Glutamatergic neuron (in vitro differentiated cells): ENCODE results near the gene KCNC4. TPM values are rescaled to one million over a fixed set of nuclear protein-coding genes. Genes with fewer than 3 reads are reported as not detected.

ENCODE experiments used
- DNase-seq: peaks from one replicate; pipeline ENCODE4 v3.0.0; 2022
- H3K27ac Mint-ChIP-seq: one replicate; pipeline ENCODE4 v1.8.0; 2020; ENCODE audit warnings: mild to moderate bottlenecking, mixed read lengths, inconsistent platforms; ENCODE audit not compliant: unreplicated experiment
- H3K27me3 Mint-ChIP-seq: one replicate; pipeline ENCODE4 v1.8.0; 2020; ENCODE audit warnings: mild to moderate bottlenecking, moderate library complexity, mixed read lengths, inconsistent platforms; ENCODE audit not compliant: unreplicated experiment
- H3K36me3 Mint-ChIP-seq: one replicate; pipeline ENCODE4 v1.8.0; 2020; ENCODE audit warnings: mild to moderate bottlenecking, mixed read lengths, inconsistent platforms; ENCODE audit not compliant: unreplicated experiment
- H3K4me1 Mint-ChIP-seq: one replicate; pipeline ENCODE4 v1.8.0; 2020; ENCODE audit warnings: mild to moderate bottlenecking, low read depth, mixed read lengths, inconsistent platforms; ENCODE audit not compliant: unreplicated experiment
- H3K4me3 Mint-ChIP-seq: one replicate; pipeline ENCODE4 v1.8.0; 2020; ENCODE audit warnings: mild to moderate bottlenecking, mixed read lengths, inconsistent platforms; ENCODE audit not compliant: unreplicated experiment
- H3K9me3 Mint-ChIP-seq: one replicate; pipeline ENCODE4 v1.8.0; 2020; ENCODE audit warnings: mild to moderate bottlenecking, moderate library complexity, mixed read lengths, inconsistent platforms; ENCODE audit not compliant: unreplicated experiment
- total RNA-seq: library from RNA; stranded (reverse); fragmentation: NEBNext Ultra II Directional; extraction: Animal tissue kit (Norgen Biotek cat#: 25700); gene quantifications from one replicate; pipeline ENCODE4 v1.2.1, GENCODE V29; 2021; ENCODE audit not compliant: unreplicated experiment
- TF ChIP-seq, protein P1 (sequence below): fragments of 200-600 bp; sonication (generic); IDR thresholded peaks from one replicate; pipeline ENCODE4 v1.5.0; 2021; ENCODE audit not compliant: partially characterized antibody, unreplicated experiment

The KCNC4 gene
- total RNA-seq, 1 donor from 2014 or later: 9.7 TPM

DNA sequence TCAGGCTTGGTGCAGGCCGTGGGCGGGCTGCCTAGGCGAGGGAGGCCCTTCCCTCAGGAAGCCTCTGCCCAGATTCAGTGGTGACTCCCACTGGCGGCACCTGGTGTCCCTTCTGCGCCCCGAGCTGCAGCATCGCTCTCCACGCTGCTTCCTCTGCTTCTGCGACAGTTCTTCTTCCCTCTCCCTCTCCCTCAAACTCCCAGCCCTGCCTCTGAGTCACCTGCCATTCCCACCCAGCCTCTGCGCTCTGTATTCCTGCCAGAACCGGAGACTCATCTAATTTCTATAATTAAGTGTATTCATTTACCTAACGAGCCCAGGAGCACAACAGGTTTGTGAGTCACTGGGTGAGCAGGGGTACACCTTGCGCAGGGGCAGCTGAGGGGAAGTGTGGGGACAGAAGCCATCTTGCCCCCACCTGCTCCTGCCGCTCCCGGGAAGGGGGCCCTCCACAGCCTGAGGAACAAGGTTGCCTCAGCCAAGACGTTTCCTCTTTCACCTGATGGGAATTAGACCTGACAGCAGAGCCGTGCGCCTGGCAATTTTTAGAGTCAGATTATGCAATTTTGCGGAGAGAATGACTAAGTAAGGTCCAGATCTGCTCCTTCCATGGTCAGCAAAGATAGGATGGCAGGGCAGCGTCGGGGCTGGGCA is 19.4 kb downstream of the KCNC4 start:
- TF ChIP-seq, protein P1, sequence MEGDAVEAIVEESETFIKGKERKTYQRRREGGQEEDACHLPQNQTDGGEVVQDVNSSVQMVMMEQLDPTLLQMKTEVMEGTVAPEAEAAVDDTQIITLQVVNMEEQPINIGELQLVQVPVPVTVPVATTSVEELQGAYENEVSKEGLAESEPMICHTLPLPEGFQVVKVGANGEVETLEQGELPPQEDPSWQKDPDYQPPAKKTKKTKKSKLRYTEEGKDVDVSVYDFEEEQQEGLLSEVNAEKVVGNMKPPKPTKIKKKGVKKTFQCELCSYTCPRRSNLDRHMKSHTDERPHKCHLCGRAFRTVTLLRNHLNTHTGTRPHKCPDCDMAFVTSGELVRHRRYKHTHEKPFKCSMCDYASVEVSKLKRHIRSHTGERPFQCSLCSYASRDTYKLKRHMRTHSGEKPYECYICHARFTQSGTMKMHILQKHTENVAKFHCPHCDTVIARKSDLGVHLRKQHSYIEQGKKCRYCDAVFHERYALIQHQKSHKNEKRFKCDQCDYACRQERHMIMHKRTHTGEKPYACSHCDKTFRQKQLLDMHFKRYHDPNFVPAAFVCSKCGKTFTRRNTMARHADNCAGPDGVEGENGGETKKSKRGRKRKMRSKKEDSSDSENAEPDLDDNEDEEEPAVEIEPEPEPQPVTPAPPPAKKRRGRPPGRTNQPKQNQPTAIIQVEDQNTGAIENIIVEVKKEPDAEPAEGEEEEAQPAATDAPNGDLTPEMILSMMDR: no peak
- H3K27me3 Mint-ChIP-seq: peaks cover 17% of the 10 kb centered on the region
- no peak for DNase-seq
- H3K4me3 Mint-ChIP-seq: no peak overlapping the region
- H3K36me3 Mint-ChIP-seq: peaks cover 10% of the 10 kb centered on the region
- no peak overlapping the region for H3K27ac Mint-ChIP-seq
- H3K4me1 Mint-ChIP-seq: peaks cover 4% of the 10 kb centered on the region
- H3K9me3 Mint-ChIP-seq: peaks cover 4% of the 10 kb centered on the region

DNA sequence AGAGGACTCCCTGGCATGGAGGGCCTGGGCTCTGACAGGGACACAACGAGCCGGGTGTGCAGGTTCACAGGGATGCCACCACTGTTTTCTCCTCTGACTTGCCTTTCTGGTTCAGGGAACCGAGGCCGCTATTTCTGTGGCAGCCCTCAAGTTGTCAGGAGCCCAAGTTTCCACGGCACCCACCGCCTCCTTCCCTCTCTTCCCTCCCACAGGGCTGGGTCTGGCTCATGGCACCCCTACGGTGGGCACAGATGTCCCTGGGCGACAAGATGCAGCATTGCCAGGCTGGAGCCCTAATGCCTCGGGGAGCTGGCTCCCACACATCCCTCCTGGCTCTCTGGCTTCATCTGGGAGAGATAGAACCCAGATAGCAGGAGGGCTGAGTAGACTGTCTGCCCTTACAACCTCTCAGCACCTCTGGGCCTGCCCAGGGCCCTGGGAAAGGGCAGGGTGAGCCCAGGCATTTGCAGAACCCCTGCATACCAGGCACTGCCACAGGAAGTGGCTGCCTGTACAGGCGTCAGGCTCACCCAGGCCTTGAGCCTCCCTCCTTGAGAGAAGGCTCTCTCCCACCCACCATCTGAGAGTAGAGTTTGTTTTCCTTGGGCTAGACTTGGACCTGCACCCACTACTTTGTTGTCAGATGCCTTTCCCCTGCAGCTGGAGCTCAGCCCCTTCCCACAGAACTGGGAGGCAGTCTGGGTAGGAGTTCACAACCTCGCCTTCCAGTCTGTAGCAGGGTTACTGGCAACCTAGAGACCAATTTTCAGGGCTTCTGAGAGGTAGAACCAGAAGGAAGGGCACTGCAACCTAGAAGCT is 20.5 kb downstream of the KCNC4 start:
- H3K36me3 Mint-ChIP-seq: peaks cover 10% of the 10 kb centered on the region
- H3K27ac Mint-ChIP-seq: no peak overlapping the region
- DNase-seq: no peak
- H3K4me3 Mint-ChIP-seq: no peak overlapping the region
- peaks cover 14% of the 10 kb centered on the region for H3K4me1 Mint-ChIP-seq
- peaks cover 16% of the 10 kb centered on the region for H3K27me3 Mint-ChIP-seq
- peaks cover 4% of the 10 kb centered on the region for H3K9me3 Mint-ChIP-seq
- TF ChIP-seq, protein P1: no peak

DNA sequence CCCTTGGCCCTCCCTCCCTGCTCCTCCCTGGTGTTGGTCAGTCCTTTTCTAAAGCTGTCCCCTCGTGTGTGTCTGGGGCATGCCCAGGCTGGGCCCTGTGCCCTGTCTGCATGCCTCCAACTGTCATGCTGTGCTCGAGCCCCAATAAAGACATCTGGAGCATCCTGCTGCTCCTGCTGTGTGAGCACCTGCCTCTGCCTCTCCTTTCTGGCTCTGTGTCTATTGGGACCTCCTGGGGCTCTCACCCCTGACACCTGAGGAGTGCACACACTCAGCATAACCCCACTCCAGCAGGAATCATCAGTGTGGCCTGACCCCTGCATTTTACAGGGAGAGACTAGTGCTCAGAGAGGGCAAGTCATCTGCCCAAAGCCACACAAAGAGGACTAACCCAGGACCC is 23.7 kb downstream of the KCNC4 start:
- TF ChIP-seq, protein P1: no peak
- H3K4me3 Mint-ChIP-seq: no peak overlapping the region
- peaks cover 15% of the 10 kb centered on the region for H3K27me3 Mint-ChIP-seq
- H3K27ac Mint-ChIP-seq: peak overlapping the region; percentile 64
- DNase-seq: no peak
- H3K9me3 Mint-ChIP-seq: peaks cover 13% of the 10 kb centered on the region
- H3K4me1 Mint-ChIP-seq: peaks cover 33% of the 10 kb centered on the region
- peaks cover 10% of the 10 kb centered on the region for H3K36me3 Mint-ChIP-seq

DNA sequence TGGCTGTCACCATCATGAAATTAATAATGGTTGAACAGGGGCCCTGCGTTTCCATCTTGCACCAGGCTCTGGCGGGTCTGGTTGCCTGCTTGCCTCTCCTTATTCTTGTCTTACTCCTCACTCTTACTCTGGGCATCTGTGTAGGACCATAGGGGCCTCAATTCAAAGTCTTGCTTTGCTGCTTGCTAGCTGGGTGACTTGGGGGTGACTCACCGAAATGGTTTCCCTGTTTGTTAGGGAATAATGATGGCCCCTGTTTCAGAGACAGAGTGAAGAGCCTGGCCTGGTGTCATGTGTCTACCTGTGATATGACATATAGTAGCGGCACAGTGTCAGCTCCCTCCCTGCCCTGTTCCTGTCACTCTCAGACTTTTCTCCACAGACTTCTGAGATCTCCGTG is 24.6 kb downstream of the KCNC4 start:
- TF ChIP-seq, protein P1: no peak
- Mint-ChIP-seq H3K4me3 (no peak overlapping the region), H3K27me3 (peaks cover 19% of the 10 kb centered on the region), H3K27ac (peak overlapping the region; percentile 62), H3K9me3 (peaks cover 19% of the 10 kb centered on the region), H3K4me1 (peaks cover 42% of the 10 kb centered on the region), H3K36me3 (peaks cover 10% of the 10 kb centered on the region)
- no peak for DNase-seq

DNA sequence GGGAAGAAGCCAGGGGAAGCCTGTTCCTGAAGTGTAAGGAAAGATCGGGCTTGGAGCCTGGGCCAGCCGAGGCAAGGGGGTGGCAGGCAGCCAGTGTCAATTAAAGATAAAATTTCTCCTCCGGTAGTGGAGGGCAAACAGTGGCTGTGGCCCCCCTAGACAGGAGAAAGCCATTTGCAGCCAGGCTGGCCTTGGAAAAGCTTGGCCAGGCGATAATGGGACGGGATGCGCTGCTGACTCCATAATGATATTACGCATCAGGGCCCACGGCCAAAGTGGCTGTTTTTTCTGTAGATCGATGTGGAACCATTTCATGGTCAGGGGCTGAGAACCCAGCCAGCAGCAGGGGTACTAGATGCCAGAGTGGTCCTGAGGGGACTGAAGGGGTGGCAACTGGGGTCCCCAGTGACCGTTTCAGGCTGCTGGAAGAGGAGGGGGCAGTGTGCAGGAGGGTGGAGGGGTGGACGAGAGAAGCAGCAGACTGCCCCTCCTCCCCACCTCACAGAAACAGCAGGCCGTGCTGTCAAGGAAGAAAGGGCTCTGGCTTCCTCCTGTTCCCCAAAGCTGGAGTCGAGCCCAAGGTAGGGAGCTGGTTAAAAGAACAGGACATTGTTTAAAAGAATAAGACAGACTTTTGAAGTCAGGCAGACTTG is 25.2 kb downstream of the KCNC4 start:
- peaks cover 15% of the 10 kb centered on the region for H3K27me3 Mint-ChIP-seq
- H3K27ac Mint-ChIP-seq: peak overlapping the region; percentile 38
- H3K4me3 Mint-ChIP-seq: no peak overlapping the region
- TF ChIP-seq, protein P1: no peak
- peaks cover 46% of the 10 kb centered on the region for H3K4me1 Mint-ChIP-seq
- H3K9me3 Mint-ChIP-seq: peaks cover 21% of the 10 kb centered on the region
- DNase-seq: no peak
- H3K36me3 Mint-ChIP-seq: peaks cover 10% of the 10 kb centered on the region
